MCF 10A (cell line): ENCODE measurements around the gene KANK4. TPM values are rescaled to one million over a fixed set of nuclear protein-coding genes. Genes with fewer than 3 reads are reported as not detected.

Experiments used
- BruUV-seq: library from RNA; stranded (reverse); fragments of 400-500 nt; replicated peaks from 2 replicates; lab custom pipeline; 2021; lab: Mats Ljungman, UMichigan
- CTCF ChIA-PET: fragments of 300-600 bp; sonication (Branson Sonifier 250); formaldehyde crosslinking; extraction: SDS; loops from one replicate; lab custom pipeline; 2021; ENCODE audit warnings: antibody characterized with exemption, inconsistent platforms; lab: Yijun Ruan, JAX
- POLR2A ChIA-PET: fragments of 300-600, 350-650 bp; sonication (Branson Sonifier 250); formaldehyde crosslinking; extraction: SDS; loops from one replicate; lab custom pipeline; 2020; ENCODE audit warnings: antibody characterized with exemption, inconsistent platforms; lab: Yijun Ruan, JAX
- DNase-seq: peaks from one replicate; pipeline ENCODE4 v3.0.0-alpha.2; 2018; ENCODE audit not compliant: unreplicated experiment
- H3K27ac Mint-ChIP-seq: one replicate; pipeline ENCODE4 v1.8.0; 2022; ENCODE audit warnings: mild to moderate bottlenecking, low read depth, mixed read lengths; ENCODE audit not compliant: unreplicated experiment
- H3K27me3 Mint-ChIP-seq: one replicate; pipeline ENCODE4 v1.8.0; 2022; ENCODE audit warnings: mixed read lengths; ENCODE audit not compliant: insufficient read depth, unreplicated experiment
- H3K36me3 Mint-ChIP-seq: one replicate; pipeline ENCODE4 v1.8.0; 2022; ENCODE audit warnings: mild to moderate bottlenecking, moderate library complexity, mixed read lengths; ENCODE audit not compliant: insufficient read depth, unreplicated experiment
- H3K4me1 Mint-ChIP-seq: one replicate; pipeline ENCODE4 v1.8.0; 2022; ENCODE audit warnings: mixed read lengths; ENCODE audit not compliant: insufficient read depth, unreplicated experiment
- H3K4me3 Mint-ChIP-seq: one replicate; pipeline ENCODE4 v1.8.0; 2022; ENCODE audit warnings: mild to moderate bottlenecking, moderate library complexity, mixed read lengths; ENCODE audit not compliant: unreplicated experiment
- H3K9me3 Mint-ChIP-seq: one replicate; pipeline ENCODE4 v1.8.0; 2022; ENCODE audit warnings: mixed read lengths; ENCODE audit not compliant: unreplicated experiment
- CTCF ChIP-seq: fragments of 200-600 bp; IDR thresholded peaks from one replicate; pipeline ENCODE4 v1.8.0; 2022; ENCODE audit warnings: antibody characterized with exemption, mild to moderate bottlenecking; ENCODE audit not compliant: unreplicated experiment
- intact Hi-C: fragments of 100-400 bp; cut with micrococcal nuclease; formaldehyde crosslinking; loops from 2 replicates; pipeline ENCODE4 v1.14.1; 2022
- total RNA-seq: library from RNA; stranded (reverse); gene quantifications from 2 replicates; pipeline ENCODE4 v1.2.3, GENCODE V29; 2022

The KANK4 gene
- total RNA-seq, 1 experiment from 2014 or later: 0.51 TPM

- no peaks in the 10 kb centered on the region for H3K9me3 Mint-ChIP-seq
- peaks cover 19% of the 10 kb centered on the region for H3K4me1 Mint-ChIP-seq
- H3K4me3 Mint-ChIP-seq: no peak overlapping the region
- no peak for DNase-seq
- no peak overlapping the region for H3K27ac Mint-ChIP-seq
- ChIA-PET POLR2A (no interaction called here), CTCF (interaction anchor here (0.5 to 0.9 kb wide), 2 partner anchors 120 to 143 kb away, joined by 3 read pairs; no protein-coding TSS in a partner anchor)
- BruUV-seq: no TSS peak
- no peaks in the 10 kb centered on the region for H3K36me3 Mint-ChIP-seq
- H3K27me3 Mint-ChIP-seq: no peaks in the 10 kb centered on the region
- no peak for TF ChIP-seq CTCF
- intact Hi-C loops: no loop called here
Measured at GRCh38 chr1:62288224-62288623, 31.0 kb downstream of the KANK4 start.

GRCh38 chr1:62286786-62287224 lies 32.4 kb downstream of the KANK4 start:
- no peaks in the 10 kb centered on the region for H3K9me3 Mint-ChIP-seq
- H3K4me1 Mint-ChIP-seq: peaks cover 19% of the 10 kb centered on the region
- no peaks in the 10 kb centered on the region for H3K36me3 Mint-ChIP-seq
- TF ChIP-seq CTCF: no peak
- ChIA-PET CTCF (no interaction called here), POLR2A (interaction anchor here (1.2 kb wide), 1 partner anchor 14 kb away, joined by 3 read pairs; no protein-coding TSS in a partner anchor)
- intact Hi-C loops: no loop called here
- peak overlapping the region; percentile 28 for H3K4me3 Mint-ChIP-seq
- no peak overlapping the region for H3K27ac Mint-ChIP-seq
- DNase-seq: peak; percentile 47
- no TSS peak for BruUV-seq
- no peaks in the 10 kb centered on the region for H3K27me3 Mint-ChIP-seq

GRCh38 chr1:62285984-62286785 lies 33.0 kb downstream of the KANK4 start:
- Mint-ChIP-seq H3K4me1 (peaks cover 19% of the 10 kb centered on the region), H3K9me3 (no peaks in the 10 kb centered on the region), H3K27ac (no peak overlapping the region), H3K4me3 (peak overlapping the region; percentile 28), H3K36me3 (no peaks in the 10 kb centered on the region), H3K27me3 (no peaks in the 10 kb centered on the region)
- no peak for DNase-seq
- no peak for TF ChIP-seq CTCF
- CTCF ChIA-PET: interaction anchor here (0.5 kb wide), 1 partner anchor 20 kb away, joined by 3 read pairs; no protein-coding TSS in a partner anchor
- BruUV-seq: no TSS peak
- intact Hi-C loops: no loop called here
- POLR2A ChIA-PET: interaction anchor here (1.2 kb wide), 1 partner anchor 13 kb away, joined by 3 read pairs; no protein-coding TSS in a partner anchor

GRCh38 chr1:62285440-62285839 lies 33.8 kb downstream of the KANK4 start:
- intact Hi-C loops: no loop called here
- peaks cover 19% of the 10 kb centered on the region for H3K4me1 Mint-ChIP-seq
- BruUV-seq: no TSS peak
- no peak overlapping the region for H3K4me3 Mint-ChIP-seq
- H3K9me3 Mint-ChIP-seq: no peaks in the 10 kb centered on the region
- no peak for TF ChIP-seq CTCF
- ChIA-PET POLR2A (no interaction called here), CTCF (interaction anchor here (0.6 to 1.1 kb wide), 3 partner anchors 22 to 93 kb away, joined by 3 to 4 read pairs (median 3); no protein-coding TSS in a partner anchor)
- peak; percentile 64 for DNase-seq
- no peaks in the 10 kb centered on the region for H3K36me3 Mint-ChIP-seq
- H3K27ac Mint-ChIP-seq: no peak overlapping the region
- H3K27me3 Mint-ChIP-seq: no peaks in the 10 kb centered on the region
